ENCODE data around the gene TCEAL7.

GRCh38 chrX:103378990-103379389, 49.0 kb downstream of the TCEAL7 start:
- TF ChIP-seq, protein P1, sequence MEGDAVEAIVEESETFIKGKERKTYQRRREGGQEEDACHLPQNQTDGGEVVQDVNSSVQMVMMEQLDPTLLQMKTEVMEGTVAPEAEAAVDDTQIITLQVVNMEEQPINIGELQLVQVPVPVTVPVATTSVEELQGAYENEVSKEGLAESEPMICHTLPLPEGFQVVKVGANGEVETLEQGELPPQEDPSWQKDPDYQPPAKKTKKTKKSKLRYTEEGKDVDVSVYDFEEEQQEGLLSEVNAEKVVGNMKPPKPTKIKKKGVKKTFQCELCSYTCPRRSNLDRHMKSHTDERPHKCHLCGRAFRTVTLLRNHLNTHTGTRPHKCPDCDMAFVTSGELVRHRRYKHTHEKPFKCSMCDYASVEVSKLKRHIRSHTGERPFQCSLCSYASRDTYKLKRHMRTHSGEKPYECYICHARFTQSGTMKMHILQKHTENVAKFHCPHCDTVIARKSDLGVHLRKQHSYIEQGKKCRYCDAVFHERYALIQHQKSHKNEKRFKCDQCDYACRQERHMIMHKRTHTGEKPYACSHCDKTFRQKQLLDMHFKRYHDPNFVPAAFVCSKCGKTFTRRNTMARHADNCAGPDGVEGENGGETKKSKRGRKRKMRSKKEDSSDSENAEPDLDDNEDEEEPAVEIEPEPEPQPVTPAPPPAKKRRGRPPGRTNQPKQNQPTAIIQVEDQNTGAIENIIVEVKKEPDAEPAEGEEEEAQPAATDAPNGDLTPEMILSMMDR (IDR thresholded peaks at IDR 0.05) = no peak
- TF ChIP-seq POLR2A (IDR thresholded peaks at IDR 0.05) = no peak

Measured in prostate gland (tissue), 2 donors.